Neutrophil (primary cell): ENCODE measurements around the gene MAPKAPK3.
A peak's percentile ranks its signal among the peaks of the same experiment; 100 is the strongest.

ENCODE experiments used
- H3K27ac ChIP-seq: fragments of 200-600 bp; sonication (generic); 2 replicates; pipeline ENCODE4 v1.5.1; 2016; ENCODE audit warnings: mild to moderate bottlenecking, moderate library complexity
- H3K27me3 ChIP-seq: fragments of 200-600 bp; sonication (generic); 2 replicates; pipeline ENCODE4 v1.6.0; 2016; ENCODE audit warnings: mild to moderate bottlenecking
- H3K36me3 ChIP-seq: fragments of 200-600 bp; sonication (generic); 2 replicates; pipeline ENCODE4 v1.5.1; 2017
- H3K4me1 ChIP-seq, 2 experiments: fragments of 200-600 bp in 1 of 2; sonication (generic) in 1 of 2; 1 replicate in 1 of 2; 2 replicates in 1 of 2; pipeline versions ENCODE4 v1.5.1 to v1.6.1; 2013 to 2016; ENCODE audit warnings: low read depth in 1 of 2, low read length in 1 of 2, mild to moderate bottlenecking in 1 of 2, moderate library complexity in 1 of 2; ENCODE audit not compliant: control insufficient read depth in 1 of 2, insufficient read depth in 1 of 2
- H3K4me3 ChIP-seq, 2 experiments: fragments of 200-600 bp in 1 of 2; sonication (generic) in 1 of 2; 1 replicate in 1 of 2; 2 replicates in 1 of 2; pipeline ENCODE4 v1.5.1; 2013 to 2016; ENCODE audit warnings: low read depth in 1 of 2, low read length in 1 of 2, mild to moderate bottlenecking in 1 of 2, moderate library complexity in 1 of 2
- H3K9me3 ChIP-seq: fragments of 200-600 bp; sonication (generic); 2 replicates; pipeline ENCODE4 v1.5.1; 2016
- CTCF ChIP-seq: fragments of 200-600 bp; sonication (generic); IDR thresholded peaks from 2 replicates; pipeline ENCODE4 v1.5.1; 2016; ENCODE audit warnings: antibody characterized with exemption

MAPKAPK3 gene

GRCh38 chr3:50606596-50606995 lies 10.4 kb upstream of the MAPKAPK3 start:
- H3K27ac ChIP-seq = no peak overlapping the region
- no peak overlapping the region for H3K4me3 ChIP-seq
- peaks cover 19% of the 10 kb centered on the region for H3K36me3 ChIP-seq
- H3K9me3 ChIP-seq = no peaks in the 10 kb centered on the region
- no peak for TF ChIP-seq CTCF
- H3K27me3 ChIP-seq = no peaks in the 10 kb centered on the region
- peaks cover 49 to 58% of the 10 kb centered on the region in 2 experiments for H3K4me1 ChIP-seq

- no peaks in the 10 kb centered on the region for H3K27me3 ChIP-seq
- H3K4me3 ChIP-seq = no peak overlapping the region
- no peak for TF ChIP-seq CTCF
- peaks cover 48 to 54% of the 10 kb centered on the region in 2 experiments for H3K4me1 ChIP-seq
- H3K36me3 ChIP-seq = peaks cover 19% of the 10 kb centered on the region
- H3K9me3 ChIP-seq = no peaks in the 10 kb centered on the region
- no peak overlapping the region for H3K27ac ChIP-seq
Observed at GRCh38 chr3:50607271-50608091, 9.5 kb upstream of the MAPKAPK3 start.

- no peak overlapping the region for H3K27ac ChIP-seq
- H3K9me3 ChIP-seq = no peaks in the 10 kb centered on the region
- no peak for TF ChIP-seq CTCF
- H3K36me3 ChIP-seq = peaks cover 19% of the 10 kb centered on the region
- H3K27me3 ChIP-seq = no peaks in the 10 kb centered on the region
- peaks cover 52 to 55% of the 10 kb centered on the region in 2 experiments for H3K4me1 ChIP-seq
- H3K4me3 ChIP-seq = no peak overlapping the region
Observed at GRCh38 chr3:50608278-50608677, 8.7 kb upstream of the MAPKAPK3 start.

GRCh38 chr3:50609071-50609762 lies 7.7 kb upstream of the MAPKAPK3 start:
- peak overlapping the region; percentile 80 to 94 for H3K4me3 ChIP-seq
- peaks cover 58 to 64% of the 10 kb centered on the region in 2 experiments for H3K4me1 ChIP-seq
- H3K27me3 ChIP-seq = no peaks in the 10 kb centered on the region
- peaks cover 19% of the 10 kb centered on the region for H3K36me3 ChIP-seq
- no peak overlapping the region for H3K27ac ChIP-seq
- H3K9me3 ChIP-seq = no peaks in the 10 kb centered on the region
- no peak for TF ChIP-seq CTCF

- peak overlapping the region; percentile 80 to 94 for H3K4me3 ChIP-seq
- peaks cover 19% of the 10 kb centered on the region for H3K36me3 ChIP-seq
Observed at GRCh38 chr3:50609763-50610085, 7.2 kb upstream of the MAPKAPK3 start.

More at GRCh38 chr3:50609763-50610085, 7.2 kb upstream of the MAPKAPK3 start:
- Histone ChIP-seq H3K27ac (no peak overlapping the region), H3K27me3 (no peaks in the 10 kb centered on the region), H3K4me1 (peaks cover 56 to 62% of the 10 kb centered on the region in 2 experiments), H3K9me3 (no peaks in the 10 kb centered on the region)
- TF ChIP-seq CTCF = no peak
